ENCODE data around the gene MRPS12.

GRCh38 chr19:38918526-38918925, 12.2 kb upstream of the MRPS12 start:
- TF ChIP-seq CTCF (IDR thresholded peaks at IDR 0.05) (no peak), POLR2A (IDR thresholded peaks at IDR 0.05) (no peak)
